ENCODE results near the gene SLC35G6. TPM values are rescaled to one million over a fixed set of nuclear protein-coding genes. Genes with fewer than 3 reads are reported as not detected.

The SLC35G6 gene
- total and polyA plus RNA-seq, 4 donors = not detected

DNA sequence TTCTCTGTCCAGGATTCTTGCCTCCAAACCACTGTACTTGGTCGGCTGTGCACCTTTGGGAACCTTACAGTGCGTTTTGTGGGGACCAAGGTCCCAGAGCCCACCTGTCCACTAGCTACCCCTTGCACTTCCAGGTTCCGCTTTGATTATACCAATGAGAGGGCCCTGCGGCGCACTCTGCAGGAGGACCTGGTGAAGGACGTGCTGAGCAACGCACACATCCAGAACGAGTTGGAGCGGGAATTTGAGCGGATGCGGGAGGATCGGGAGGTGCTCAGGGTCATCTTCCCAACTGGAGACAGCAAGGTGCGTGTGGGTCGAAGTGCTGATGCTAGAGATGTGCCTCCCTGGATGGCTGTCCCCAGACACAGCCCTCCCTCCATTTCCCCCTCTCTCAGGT lies 21.7 kb downstream of the SLC35G6 start:
- 91% methylated on average over 14 of the region's 14 CpGs for WGBS
- Histone ChIP-seq H3K9me3 (ENCODE audit: control insufficient read depth in 4 of 4, low read length in 3 of 4) (no peaks in the 10 kb centered on the region), H3K4me3 (ENCODE audit: low read depth in 1 of 3, low read length in 3 of 3) (no peak overlapping the region), H3K27me3 (ENCODE audit: control insufficient read depth in 4 of 4, insufficient read depth in 4 of 4, low read length in 3 of 4) (no peaks in the 10 kb centered on the region), H3K4me1 (ENCODE audit: control insufficient read depth in 4 of 4, insufficient read depth in 4 of 4, low read length in 3 of 4) (no peaks in the 10 kb centered on the region), H3K36me3 (ENCODE audit: control insufficient read depth in 4 of 4, insufficient read depth in 3 of 4, low read depth in 1 of 4, low read length in 3 of 4) (peaks cover 37 to 89% (median 73%) of the 10 kb centered on the region in 4 donors), H3K9ac (ENCODE audit: low read depth in 1 of 2, low read length in 2 of 2) (no peak overlapping the region), H3K27ac (ENCODE audit: low read depth in 1 of 2, low read length in 2 of 2) (no peak overlapping the region)
- TF ChIP-seq RAD21 (IDR thresholded peaks at IDR 0.05) = peak; percentile 44 to 65
- TF ChIP-seq FOXA2 (IDR thresholded peaks at IDR 0.05) = no peak
- DNase-seq (ENCODE audit: low spot score) = no peak

- Histone ChIP-seq H3K36me3 (ENCODE audit: control insufficient read depth in 4 of 4, insufficient read depth in 3 of 4, low read depth in 1 of 4, low read length in 3 of 4) (peaks cover 37 to 89% (median 73%) of the 10 kb centered on the region in 4 donors), H3K4me3 (ENCODE audit: low read depth in 1 of 3, low read length in 3 of 3) (no peak overlapping the region), H3K4me1 (ENCODE audit: control insufficient read depth in 4 of 4, insufficient read depth in 4 of 4, low read length in 3 of 4) (no peaks in the 10 kb centered on the region), H3K27me3 (ENCODE audit: control insufficient read depth in 4 of 4, insufficient read depth in 4 of 4, low read length in 3 of 4) (no peaks in the 10 kb centered on the region), H3K9me3 (ENCODE audit: control insufficient read depth in 4 of 4, low read length in 3 of 4) (no peaks in the 10 kb centered on the region), H3K9ac (ENCODE audit: low read depth in 1 of 2, low read length in 2 of 2) (no peak overlapping the region), H3K27ac (ENCODE audit: low read depth in 1 of 2, low read length in 2 of 2) (no peak overlapping the region)
- no peak for TF ChIP-seq ATF3 (IDR thresholded peaks at IDR 0.05)
- TF ChIP-seq, protein P1, sequence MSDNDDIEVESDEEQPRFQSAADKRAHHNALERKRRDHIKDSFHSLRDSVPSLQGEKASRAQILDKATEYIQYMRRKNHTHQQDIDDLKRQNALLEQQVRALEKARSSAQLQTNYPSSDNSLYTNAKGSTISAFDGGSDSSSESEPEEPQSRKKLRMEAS (IDR thresholded peaks at IDR 0.05) = no peak
- TF ChIP-seq TAF1 (conservative IDR thresholded peaks at IDR 0.05) = no peak
- TF ChIP-seq, protein P2, sequence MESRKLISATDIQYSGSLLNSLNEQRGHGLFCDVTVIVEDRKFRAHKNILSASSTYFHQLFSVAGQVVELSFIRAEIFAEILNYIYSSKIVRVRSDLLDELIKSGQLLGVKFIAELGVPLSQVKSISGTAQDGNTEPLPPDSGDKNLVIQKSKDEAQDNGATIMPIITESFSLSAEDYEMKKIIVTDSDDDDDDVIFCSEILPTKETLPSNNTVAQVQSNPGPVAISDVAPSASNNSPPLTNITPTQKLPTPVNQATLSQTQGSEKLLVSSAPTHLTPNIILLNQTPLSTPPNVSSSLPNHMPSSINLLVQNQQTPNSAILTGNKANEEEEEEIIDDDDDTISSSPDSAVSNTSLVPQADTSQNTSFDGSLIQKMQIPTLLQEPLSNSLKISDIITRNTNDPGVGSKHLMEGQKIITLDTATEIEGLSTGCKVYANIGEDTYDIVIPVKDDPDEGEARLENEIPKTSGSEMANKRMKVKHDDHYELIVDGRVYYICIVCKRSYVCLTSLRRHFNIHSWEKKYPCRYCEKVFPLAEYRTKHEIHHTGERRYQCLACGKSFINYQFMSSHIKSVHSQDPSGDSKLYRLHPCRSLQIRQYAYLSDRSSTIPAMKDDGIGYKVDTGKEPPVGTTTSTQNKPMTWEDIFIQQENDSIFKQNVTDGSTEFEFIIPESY (IDR thresholded peaks at IDR 0.05) = no peak
- no peak for TF ChIP-seq RAD21 (IDR thresholded peaks at IDR 0.05)
- TF ChIP-seq, protein P3, sequence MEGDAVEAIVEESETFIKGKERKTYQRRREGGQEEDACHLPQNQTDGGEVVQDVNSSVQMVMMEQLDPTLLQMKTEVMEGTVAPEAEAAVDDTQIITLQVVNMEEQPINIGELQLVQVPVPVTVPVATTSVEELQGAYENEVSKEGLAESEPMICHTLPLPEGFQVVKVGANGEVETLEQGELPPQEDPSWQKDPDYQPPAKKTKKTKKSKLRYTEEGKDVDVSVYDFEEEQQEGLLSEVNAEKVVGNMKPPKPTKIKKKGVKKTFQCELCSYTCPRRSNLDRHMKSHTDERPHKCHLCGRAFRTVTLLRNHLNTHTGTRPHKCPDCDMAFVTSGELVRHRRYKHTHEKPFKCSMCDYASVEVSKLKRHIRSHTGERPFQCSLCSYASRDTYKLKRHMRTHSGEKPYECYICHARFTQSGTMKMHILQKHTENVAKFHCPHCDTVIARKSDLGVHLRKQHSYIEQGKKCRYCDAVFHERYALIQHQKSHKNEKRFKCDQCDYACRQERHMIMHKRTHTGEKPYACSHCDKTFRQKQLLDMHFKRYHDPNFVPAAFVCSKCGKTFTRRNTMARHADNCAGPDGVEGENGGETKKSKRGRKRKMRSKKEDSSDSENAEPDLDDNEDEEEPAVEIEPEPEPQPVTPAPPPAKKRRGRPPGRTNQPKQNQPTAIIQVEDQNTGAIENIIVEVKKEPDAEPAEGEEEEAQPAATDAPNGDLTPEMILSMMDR (IDR thresholded peaks at IDR 0.05; ENCODE audit: low read depth, low read length, missing input control) = no peak
- TF ChIP-seq HNF4G (IDR thresholded peaks at IDR 0.05) = no peak
- no peak for TF ChIP-seq FOXA1 (IDR thresholded peaks at IDR 0.05)
- no peak for TF ChIP-seq RXRA (IDR thresholded peaks at IDR 0.05)
- no peak for TF ChIP-seq FOXA2 (IDR thresholded peaks at IDR 0.05)
- 96% methylated on average over 8 of the region's 8 CpGs for WGBS
- DNase-seq (ENCODE audit: low spot score) = no peak
Observed at GRCh38 chr17:7503521-7503920, 22.3 kb downstream of the SLC35G6 start.

GRCh38 chr17:7508145-7508544 lies 26.9 kb downstream of the SLC35G6 start:
- no peak for DNase-seq (ENCODE audit: low spot score)
- no peak overlapping the region for H3K9ac ChIP-seq (ENCODE audit: low read depth in 1 of 2, low read length in 2 of 2)
- no peak overlapping the region for H3K4me3 ChIP-seq (ENCODE audit: low read depth in 1 of 3, low read length in 3 of 3)
- WGBS = 91% methylated on average over 11 of the region's 11 CpGs
- H3K9me3 ChIP-seq (ENCODE audit: control insufficient read depth in 4 of 4, low read length in 3 of 4) = no peaks in the 10 kb centered on the region
- H3K27ac ChIP-seq (ENCODE audit: low read depth in 1 of 2, low read length in 2 of 2) = no peak overlapping the region
- H3K27me3 ChIP-seq (ENCODE audit: control insufficient read depth in 4 of 4, insufficient read depth in 4 of 4, low read length in 3 of 4) = no peaks in the 10 kb centered on the region
- no peaks in the 10 kb centered on the region for H3K4me1 ChIP-seq (ENCODE audit: control insufficient read depth in 4 of 4, insufficient read depth in 4 of 4, low read length in 3 of 4)
- H3K36me3 ChIP-seq (ENCODE audit: control insufficient read depth in 4 of 4, insufficient read depth in 3 of 4, low read depth in 1 of 4, low read length in 3 of 4) = peaks cover 14 to 91% (median 65%) of the 10 kb centered on the region in 4 donors
- TF ChIP-seq HNF4A (conservative IDR thresholded peaks at IDR 0.05) = no peak
- no peak for TF ChIP-seq FOXA2 (IDR thresholded peaks at IDR 0.05)
- TF ChIP-seq, protein P3 (IDR thresholded peaks at IDR 0.05; ENCODE audit: low read depth, low read length, missing input control) = no peak
- TF ChIP-seq, protein P2 (IDR thresholded peaks at IDR 0.05) = no peak
- no peak for TF ChIP-seq EGR1 (IDR thresholded peaks at IDR 0.05; ENCODE audit: low read depth in 2 of 2)
- TF ChIP-seq FOXA1 (IDR thresholded peaks at IDR 0.05) = no peak
- no peak for TF ChIP-seq YY1 (IDR thresholded peaks at IDR 0.05)
- no peak for TF ChIP-seq RAD21 (IDR thresholded peaks at IDR 0.05)
- TF ChIP-seq ATF3 (IDR thresholded peaks at IDR 0.05) = no peak
- no peak for TF ChIP-seq SP1 (IDR thresholded peaks at IDR 0.05)
- TF ChIP-seq NR2F2 (IDR thresholded peaks at IDR 0.05) = no peak
- TF ChIP-seq RXRA (IDR thresholded peaks at IDR 0.05) = no peak

Data from liver (tissue), 9 donors.